Suppressor macrophage treated with lipopolysaccharide for 1 hour (primary cell): ENCODE measurements around the gene EPB41L4B.
A peak's percentile ranks its signal among the peaks of the same experiment; 100 is the strongest.
"Not testable (repeated sequence)": the region's sequence is repeated elsewhere in the genome, so short reads cannot be mapped to it uniquely, and the experiment has no call there.

Source experiments
- DNase-seq, 3 donors: peaks; one replicate each; pipeline ENCODE4 v3.0.0-alpha.2; 2020 to 2022

EPB41L4B gene

DNA sequence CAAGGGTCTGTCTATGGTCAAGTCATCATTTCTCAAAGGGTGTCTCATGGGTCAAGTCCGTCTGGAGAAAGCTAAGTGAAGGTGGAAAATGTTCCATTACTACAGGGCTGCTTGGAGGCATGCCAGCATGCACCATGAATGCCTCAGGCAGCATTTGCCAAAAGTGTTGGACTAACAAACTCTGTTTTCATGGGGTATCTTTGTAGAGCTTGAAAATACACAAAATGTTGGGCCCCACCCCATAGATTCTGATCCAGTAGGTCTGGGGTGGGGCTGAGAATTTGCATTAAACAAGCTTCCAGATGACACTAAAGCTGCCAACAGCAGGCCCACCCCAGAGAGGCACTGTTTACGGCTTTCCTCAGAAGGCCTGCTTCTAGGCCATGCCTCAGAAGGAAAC, 78.8 kb downstream of the EPB41L4B start:
- DNase-seq = no peak

DNA sequence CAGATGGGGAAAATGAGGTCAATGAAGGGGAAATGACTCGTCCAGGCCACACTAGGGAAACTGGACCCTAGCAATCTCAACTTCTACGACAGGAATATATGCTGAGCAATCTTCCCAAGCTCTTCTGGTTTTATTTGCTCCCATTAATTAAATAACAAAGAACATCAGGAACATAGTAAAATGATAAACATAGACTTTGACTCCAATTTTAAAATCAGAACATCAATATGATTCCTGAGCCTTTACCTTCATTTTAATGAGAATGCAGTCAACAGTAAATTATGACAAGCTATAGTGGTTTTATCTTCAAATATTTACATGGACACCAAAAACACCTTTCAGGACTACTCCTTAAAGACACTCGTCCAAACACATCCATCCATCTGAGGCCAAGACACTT, 79.7 kb downstream of the EPB41L4B start:
- peak in 2 of 3 donors; percentile 17 to 30 for DNase-seq

DNA sequence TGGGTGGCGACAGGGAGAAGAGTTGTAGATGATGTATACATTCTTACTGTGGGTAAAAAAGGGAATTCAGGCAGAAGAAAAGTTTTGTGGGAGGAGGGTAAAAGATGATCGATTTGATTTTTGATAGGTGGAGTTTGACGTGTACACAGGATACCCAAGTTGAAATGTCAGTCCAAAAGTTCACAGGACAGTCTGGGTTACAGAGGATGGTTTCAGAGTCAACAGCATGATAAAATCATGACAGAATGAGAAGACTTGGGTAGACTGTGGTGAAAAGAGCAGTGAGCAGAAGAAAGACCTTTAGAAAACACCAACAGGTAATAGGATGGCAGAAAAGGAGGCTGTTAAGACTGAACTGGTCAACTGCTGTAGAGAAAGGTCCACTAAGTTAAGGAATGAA, 81.6 kb downstream of the EPB41L4B start:
- no peak for DNase-seq

DNA sequence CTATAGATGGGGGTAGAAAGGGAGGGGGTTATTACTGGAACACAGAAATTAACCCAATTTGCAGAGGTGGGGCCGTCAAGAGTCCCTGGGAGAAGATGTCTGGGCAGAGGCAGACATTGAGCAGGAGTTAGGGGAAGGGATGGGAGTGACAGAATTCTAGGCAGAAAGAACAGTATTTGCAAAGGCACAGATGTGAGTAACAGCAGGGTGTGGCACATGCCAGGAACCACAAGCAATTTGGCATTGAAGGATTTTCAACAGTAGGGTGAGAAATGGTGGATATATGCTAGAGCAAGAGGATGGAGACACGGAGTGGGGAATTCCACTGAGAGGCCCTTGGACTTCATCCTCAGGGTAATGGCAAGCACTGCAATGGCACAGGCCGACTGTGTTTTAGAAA, 82.2 kb downstream of the EPB41L4B start:
- no peak for DNase-seq

DNA sequence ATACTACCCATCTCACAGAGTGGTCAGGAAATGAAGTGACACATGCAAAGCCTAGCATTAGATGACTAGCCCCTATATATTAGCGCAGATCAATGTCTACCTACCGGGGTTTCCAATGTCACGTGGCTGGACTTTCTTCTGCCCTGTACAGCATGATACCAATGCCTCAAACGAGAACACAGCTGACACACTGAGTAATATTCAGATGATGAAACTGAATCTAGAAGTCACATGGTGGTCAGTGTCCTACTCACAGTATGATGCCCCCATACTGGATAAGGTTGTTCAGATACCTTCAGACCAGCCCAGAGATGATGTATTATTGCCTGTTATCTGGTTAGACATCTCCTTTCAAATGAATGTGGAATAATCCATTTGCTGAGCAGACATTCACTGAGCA, 82.7 kb downstream of the EPB41L4B start:
- DNase-seq = no peak

DNA sequence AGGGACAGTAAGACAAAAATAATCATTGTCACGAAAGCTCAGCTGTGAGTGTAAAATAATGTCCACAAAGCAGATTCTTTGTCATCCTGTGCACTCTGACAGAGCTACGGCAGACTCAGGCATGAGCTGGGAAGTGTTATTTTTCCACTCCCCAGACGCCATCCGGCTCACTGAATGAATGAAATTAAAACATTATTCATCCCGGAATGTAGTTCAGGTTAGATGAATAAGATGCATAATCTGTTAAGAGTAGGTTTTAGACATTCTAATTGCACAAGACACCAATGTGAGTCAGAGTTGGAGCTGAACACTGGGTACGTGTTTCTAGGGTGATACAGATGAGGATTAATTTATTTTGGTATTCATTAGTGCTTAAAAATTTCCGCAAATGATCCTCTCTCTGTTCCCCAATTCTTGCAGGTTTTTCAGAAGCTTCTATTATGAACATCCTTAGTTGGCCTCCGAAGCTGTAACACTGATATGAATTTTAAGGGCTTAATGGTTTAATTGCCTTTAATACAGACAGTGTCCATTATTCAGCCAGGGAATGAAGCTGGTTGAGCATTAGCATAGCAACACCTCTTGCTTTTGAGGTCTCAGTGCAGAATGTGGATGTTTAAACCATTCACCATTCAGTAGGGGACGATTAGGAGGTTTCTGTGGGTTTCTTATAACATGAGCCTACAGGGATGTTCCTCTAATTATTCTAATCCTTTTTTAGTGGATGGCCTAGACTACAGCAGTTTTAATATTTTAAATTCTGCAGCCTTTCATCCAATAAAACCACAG, 88.2 kb downstream of the EPB41L4B start:
- no peak for DNase-seq

DNA sequence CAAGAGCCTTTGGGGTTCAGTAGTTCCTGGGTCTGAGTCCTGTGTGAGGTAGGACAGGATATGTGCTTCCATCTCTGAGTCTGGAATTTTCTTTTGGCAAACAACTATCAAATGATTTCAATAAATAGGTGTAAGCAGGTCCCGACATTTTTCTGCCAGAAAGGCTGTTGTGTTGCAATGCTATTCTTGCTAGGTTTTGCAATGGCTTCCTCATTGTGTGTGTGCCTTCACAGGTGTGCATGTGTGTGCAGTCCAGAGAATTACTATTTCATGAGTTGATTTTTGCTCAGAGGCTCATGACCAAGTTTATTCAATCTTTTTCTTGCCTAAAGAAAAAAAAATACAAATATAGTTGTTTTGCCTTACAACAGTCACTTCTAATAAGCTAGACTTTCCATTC, 89.3 kb downstream of the EPB41L4B start:
- DNase-seq = no peak

DNA sequence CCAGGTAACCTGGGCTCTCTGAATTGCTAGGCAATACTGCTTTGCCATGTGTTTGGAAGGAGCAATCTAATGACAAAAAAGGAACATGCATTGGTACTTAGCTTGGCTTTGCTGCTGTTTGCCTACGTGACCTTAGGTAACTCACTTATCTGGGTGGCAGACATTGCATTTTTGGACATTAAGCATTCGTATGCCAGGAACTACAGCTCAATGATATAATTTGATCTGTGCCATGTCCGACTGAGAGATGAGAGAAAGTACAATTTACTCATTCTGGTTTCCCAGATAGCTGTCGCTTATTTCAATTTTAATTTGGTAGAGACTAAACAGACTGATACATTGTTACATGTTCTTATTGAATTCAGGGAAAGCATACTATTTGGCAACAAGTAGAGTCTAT, 90.6 kb downstream of the EPB41L4B start:
- no peak for DNase-seq

DNA sequence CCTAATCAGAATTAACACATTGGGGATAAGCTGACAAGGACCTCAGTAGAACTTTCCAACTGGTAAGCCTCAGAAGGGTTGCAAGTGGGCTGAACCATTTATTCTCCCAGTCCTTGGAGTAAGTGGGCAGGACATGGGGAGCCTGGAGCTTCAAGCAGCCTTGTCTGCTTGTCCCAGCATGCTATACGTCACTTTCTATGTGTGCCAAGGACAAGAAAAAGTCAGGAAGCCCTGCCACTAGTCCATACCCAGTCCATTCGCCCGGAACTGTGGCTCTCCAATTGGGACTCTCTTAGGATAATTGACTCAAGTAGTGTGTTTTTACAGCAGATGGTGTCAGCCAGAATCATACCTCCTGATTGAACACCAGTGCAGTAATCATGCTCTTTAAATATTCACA, 91.2 kb downstream of the EPB41L4B start:
- no peak for DNase-seq

DNA sequence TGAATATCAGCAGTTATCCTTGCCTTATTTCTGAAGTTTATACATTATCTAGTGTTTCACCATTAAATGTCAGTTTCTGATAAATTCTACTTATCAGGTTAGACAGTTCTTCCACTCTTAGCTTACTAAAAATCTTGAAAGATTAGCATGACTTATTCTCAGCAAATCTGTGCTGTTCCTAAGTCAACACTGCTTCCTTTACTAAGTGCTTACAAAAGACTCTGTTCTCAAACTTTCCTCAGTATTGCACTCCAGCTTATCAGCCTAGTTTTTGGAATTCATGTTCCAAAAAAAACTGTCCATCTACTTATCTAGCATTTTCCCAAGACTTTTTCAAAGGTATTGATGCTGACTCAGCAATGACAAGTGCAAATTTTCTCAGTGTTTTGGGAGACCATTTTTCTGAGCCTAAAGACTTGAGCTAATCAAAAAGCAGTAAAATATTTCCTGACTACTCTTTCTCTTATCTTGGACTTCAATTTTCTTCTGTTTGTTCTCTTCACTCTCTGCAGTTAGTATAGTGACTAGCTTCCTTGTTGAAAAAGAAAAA, 92.7 kb downstream of the EPB41L4B start:
- DNase-seq = no peak

DNA sequence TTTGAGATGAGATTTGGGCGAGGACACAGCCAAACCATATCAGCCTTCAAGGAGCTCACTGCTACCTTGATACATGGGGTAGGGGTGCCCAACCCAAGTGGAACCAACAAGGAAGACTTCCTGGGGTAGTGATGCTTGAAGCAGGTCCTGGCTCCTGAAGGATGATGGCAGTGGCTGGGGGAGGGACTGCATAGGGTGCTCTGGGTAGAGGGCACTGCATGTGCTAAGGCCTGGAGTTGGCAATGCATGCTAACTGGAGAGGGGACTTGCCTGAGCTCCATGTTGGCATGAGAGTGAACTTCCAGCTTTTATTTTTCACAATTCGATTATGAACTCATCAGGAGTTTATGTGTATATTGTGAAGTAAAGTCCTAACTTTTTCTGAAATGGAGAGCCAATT, 95.2 kb downstream of the EPB41L4B start:
- no peak for DNase-seq

DNA sequence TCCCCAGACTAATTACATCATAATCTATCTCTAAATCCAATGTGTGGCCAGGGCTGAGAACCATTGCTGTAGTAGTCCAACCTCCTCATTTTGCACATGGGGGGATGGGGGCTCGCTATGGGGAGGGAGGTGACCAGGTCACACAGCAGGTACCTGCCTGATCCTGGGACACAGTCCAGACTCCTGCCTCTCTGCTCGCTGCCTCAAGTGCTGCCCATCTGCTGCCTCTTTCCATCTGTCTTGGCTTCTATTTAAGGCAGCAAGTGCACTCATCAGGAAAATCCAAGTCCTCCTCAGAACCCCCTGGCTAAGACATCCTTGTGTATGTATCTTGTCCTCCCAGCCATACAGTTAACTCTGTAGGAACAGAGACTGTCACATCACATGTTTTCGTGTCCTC, 96.1 kb downstream of the EPB41L4B start:
- no peak for DNase-seq

DNA sequence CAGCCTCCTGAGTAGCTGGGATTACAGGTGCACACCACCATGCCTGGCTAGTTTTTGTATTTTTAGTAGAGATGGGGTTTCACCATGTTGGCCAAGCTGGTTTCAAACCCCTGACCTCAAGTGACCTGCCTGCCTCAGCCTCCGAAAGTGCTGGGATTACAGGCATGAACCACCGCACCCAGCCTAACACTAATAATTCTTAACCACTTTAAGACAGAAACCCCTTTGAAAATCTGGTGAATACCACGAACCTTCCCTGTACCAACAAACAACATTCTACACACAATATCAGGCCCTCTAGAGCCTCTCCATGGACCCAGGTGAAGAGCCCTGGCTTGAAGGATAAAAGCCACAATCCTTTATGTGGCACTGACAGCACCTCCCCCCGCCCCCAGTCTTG, 102.6 kb downstream of the EPB41L4B start:
- not testable (repeated sequence) for DNase-seq

DNA sequence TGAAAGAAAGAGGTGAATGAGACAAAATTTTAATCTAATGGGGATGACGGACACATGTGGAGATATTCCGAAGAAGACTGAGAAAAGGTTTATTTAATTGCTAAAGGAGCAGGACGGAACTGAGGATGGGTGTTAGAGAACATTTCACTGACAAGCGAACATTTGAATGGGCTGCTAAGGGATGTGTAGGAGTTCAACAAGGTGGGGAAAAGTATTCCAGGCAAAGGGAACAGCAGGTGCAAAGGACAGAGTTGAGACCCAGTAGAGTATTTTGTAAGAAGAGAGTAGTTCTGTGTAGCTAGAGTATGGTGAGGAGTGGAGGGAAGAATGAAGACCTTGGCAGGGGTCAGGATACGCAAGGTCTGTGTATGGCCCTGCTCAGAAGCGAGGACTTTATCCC, 106.4 kb downstream of the EPB41L4B start:
- no peak for DNase-seq

DNA sequence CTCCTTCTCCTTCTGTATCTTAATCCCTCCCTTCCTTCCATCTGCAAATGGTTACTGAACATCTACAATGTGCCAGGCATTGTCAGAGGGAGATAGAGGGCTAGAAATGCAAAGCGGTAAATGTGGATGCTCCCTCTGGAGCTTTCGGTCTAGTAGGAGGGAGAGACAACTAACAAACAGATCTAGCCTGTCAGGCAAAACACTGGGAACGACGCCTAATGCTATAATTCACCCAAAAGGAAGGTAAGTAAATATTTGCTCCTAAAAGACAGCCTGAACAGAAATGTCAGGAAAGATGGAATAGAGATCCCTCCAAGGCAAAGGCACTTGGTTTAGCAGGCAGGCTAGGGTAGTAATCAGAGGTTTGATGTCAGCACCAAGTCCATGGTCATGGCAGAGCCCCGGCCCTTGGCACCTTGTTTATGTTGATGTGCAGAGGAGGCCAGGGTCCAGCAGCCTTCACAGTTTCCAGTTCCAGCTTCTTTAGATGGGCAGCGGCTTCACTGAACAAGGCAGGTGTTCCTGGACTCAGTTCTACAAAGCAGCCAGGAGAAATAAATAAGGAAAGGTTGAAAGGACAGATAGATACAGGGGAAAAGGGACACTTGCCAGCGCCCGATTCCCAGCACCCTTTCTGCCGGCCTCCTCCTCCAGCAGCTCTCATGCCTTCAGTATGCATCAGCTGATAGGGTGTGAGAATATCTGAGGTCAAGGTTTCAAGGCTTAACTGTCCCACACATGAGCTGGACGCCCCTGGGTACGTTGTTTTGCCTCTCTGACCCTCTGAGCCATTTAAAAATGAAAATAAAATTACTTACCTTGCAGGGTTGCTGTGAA, 107.4 kb downstream of the EPB41L4B start:
- DNase-seq = no peak

DNA sequence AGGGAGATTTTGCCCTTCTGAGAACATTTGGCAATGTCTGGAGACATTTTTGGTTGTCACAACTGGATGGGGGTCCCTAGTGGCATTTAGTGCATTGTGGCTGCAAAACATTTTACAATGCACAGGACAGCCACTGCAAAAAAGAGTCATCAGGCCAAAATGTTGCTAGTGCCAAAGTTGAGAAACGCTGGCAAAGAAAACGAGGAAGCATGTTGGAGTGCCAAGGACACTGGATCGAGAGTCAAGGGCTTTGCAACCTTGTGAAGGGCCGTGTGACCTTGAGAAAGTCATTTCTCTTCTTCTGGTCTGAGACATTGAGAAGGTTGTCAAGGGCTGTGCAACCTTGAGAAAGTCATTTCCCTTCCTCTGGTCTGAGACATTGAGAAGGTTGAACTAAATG, 108.1 kb downstream of the EPB41L4B start:
- DNase-seq = no peak

DNA sequence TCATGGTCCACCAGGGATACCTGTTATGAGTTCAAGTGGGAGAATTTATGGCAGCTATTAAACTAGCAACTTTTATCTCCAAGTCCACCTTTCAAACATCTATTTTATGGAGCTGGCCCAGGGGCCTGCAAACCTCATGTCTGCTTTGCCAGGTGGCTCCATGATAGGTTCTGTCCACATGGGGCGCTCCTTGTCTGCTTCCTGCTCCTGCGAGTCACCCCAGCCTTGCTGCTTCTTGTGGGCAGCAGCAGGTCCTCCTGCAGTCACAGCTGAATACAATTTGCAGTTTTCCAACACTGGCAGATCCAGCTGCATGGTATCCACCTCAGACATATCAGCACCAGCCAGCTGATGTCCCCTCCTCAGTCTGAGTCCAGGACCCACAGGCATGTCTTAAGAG, 114.2 kb downstream of the EPB41L4B start:
- DNase-seq = peak in 1 of 3 donors; percentile 5

DNA sequence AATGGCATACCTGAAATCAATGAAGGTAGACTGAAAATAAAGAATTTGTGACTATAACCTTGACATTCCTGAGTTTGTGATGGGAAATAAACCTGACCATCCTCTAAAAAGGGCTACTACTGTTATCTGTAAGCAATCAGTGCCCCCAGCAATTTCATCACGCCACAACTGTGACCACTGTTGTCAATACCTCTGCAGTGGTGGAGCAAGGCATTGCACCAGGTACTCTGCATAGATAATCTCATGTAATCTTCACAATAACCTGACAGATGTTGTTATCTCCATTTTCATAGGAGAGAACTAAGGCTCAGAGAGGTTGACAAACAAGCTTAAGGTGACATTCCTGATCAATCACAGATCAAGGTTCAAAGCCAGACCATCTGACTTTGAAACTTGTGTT, 115.3 kb downstream of the EPB41L4B start:
- no peak for DNase-seq

DNA sequence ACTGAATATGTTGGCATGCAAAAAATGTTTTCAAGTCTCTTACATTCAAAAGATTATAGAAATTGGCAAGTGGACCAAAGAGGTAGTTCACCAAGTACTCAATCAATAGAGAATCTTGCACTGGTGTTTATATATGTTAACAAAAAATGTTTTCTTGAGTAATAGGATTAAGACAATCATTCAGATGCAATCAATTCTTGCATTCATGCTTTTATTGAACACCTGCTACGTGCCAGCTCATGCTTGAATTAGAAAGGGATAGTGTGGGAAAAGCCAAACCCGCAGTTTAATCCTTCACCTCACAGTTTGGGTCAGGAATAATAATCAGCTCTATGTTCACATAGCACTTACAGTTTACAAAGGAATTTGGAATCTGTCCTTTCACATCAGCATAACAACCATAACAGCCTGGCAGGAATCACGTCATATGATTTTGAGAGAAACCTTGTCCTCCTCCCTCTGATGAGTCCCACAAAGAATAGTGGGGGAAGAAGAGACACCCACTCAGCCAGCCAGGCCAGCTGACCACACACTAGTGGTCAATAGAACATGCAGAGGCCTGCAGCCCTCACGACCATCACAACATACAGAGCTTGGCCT, 117.0 kb downstream of the EPB41L4B start:
- no peak for DNase-seq

DNA sequence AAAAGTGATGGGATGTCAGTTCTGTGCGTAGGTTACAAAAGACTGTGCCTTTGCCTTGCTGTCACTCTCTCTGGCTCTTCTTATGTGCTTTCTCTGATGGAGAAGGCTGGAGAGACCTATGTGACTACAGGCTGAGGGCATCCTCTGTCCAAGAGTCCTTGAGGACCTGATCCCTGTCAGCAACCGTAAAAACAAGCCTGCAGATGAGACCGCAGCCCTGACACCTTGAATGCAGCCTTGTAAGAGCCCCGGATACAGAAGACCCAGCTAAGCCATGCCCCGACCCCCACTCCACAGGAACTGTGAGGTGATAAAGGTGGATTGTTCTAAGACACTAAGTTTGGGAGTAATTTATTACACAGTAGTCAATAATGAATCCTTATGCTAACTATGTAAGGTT, 121.2 kb downstream of the EPB41L4B start:
- DNase-seq = no peak

DNA sequence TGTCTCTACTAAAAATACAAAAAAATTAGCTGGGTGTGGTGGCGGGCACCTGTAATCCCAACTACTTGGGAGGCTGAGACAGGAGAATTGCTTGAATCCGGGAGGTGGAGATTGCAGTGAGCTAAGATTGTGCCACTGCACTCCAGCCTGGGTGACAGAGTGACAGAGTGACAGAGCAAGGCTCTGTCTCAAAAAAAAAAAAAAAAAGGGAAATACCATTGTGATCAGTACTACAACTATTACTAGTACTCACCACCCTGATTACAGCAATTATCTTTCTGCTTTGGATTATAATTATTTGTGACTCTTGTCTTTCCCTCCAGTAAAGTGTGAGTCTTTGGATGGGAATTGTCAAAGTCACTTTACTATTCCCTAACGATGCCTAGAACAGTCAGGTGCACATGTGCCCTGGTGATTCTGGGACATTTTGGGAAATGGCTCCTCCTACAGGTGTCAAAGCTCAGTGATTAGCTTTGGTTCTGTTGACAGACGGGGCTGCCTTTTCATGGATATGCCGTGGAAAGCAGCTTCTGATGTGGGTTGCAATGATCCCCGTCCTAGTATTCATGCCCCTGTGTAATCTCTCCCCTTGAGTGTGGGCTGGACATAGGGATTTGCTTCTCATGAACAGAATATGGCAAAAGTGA, 122.0 kb downstream of the EPB41L4B start:
- no peak for DNase-seq

DNA sequence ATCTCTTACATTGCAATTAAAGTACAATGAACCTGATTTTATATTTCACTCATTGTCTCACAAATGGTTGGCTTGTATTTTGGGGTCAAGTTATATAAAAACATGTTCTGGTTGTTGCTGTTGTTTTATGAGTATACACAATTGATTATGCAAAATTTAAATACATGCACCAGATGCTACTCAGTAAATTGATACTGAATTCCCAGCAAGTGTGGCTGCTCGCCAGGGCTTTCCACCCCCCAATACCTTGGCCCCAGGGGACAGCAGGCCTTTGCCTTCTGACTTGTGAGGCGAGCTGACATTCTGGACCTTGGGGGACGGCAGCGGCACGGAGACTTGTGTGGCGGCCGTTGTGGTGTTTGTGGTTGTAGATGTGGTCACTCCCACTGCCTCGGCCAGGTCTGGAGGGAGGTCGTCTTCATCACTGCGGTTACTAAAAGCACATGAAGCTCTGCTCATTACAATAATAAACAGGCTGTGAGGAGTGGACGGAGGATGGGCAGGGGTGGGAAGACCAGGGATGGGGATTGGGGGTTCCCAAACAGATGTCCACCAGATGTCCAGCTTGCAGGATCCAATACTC, 126.8 kb downstream of the EPB41L4B start:
- no peak for DNase-seq
